WTC11 (cell line): ENCODE data around the gene COLEC12. TPM values are rescaled to one million over a fixed set of nuclear protein-coding genes. Genes with fewer than 3 reads are reported as not detected.

Experiments used
- ATAC-seq: fragments of 200-7000 bp; cut with Tn5 transposase; 2 replicates; pipeline ENCODE4 v1.10.0; 2021; ENCODE audit warnings: mild to moderate bottlenecking, moderate library complexity
- CTCF ChIA-PET: fragments of 300-600 bp; sonication (Branson Sonifier 250); formaldehyde crosslinking; loops from one replicate; lab custom pipeline; 2021; ENCODE audit warnings: antibody characterized with exemption; lab: Charles Lee
- POLR2A ChIA-PET: fragments of 350-600 bp; sonication (Branson Sonifier 250); formaldehyde crosslinking; loops from one replicate; lab custom pipeline; 2021; ENCODE audit warnings: antibody characterized with exemption; lab: Charles Lee
- DNase-seq: peaks from one replicate; pipeline ENCODE4 v3.0.0; 2021; ENCODE audit warnings: low spot score
- H3K27ac Mint-ChIP-seq: 2 replicates; pipeline ENCODE4 v1.8.0; 2021; ENCODE audit warnings: mixed read lengths
- H3K27me3 Mint-ChIP-seq: 2 replicates; pipeline ENCODE4 v1.8.0; 2021; ENCODE audit warnings: low read depth, mild to moderate bottlenecking, moderate library complexity, mixed read lengths
- H3K36me3 Mint-ChIP-seq: 2 replicates; pipeline ENCODE4 v1.8.0; 2021; ENCODE audit warnings: mixed read lengths
- H3K4me1 Mint-ChIP-seq: 2 replicates; pipeline ENCODE4 v1.8.0; 2022; ENCODE audit warnings: mixed read lengths
- H3K4me3 Mint-ChIP-seq: 2 replicates; pipeline ENCODE4 v1.8.0; 2021; ENCODE audit warnings: mild to moderate bottlenecking, moderate library complexity, mixed read lengths
- H3K9me3 Mint-ChIP-seq: 2 replicates; pipeline ENCODE4 v1.8.0; 2021; ENCODE audit warnings: mixed read lengths
- ATF1 ChIP-seq: sonication (generic); formaldehyde crosslinking; IDR thresholded peaks from 2 replicates; pipeline ENCODE4 v1.8.1; 2023; ENCODE audit warnings: mild to moderate bottlenecking, moderate library complexity, missing genetic modification reagents
- FOXK1 ChIP-seq: sonication (generic); formaldehyde crosslinking; IDR thresholded peaks from 2 replicates; pipeline ENCODE4 v1.8.0; 2022; ENCODE audit warnings: mild to moderate bottlenecking, moderate library complexity, missing genetic modification reagents
- GRHL2 ChIP-seq: fragments of 250-450 bp; sonication (Bioruptor Pico); IDR thresholded peaks from 2 replicates; pipeline ENCODE4 v1.8.0; 2022; ENCODE audit warnings: mild to moderate bottlenecking, moderate library complexity; ENCODE audit not compliant: insufficient replicate concordance, severe bottlenecking
- HMGA2 ChIP-seq: fragments of 250-450 bp; sonication (Bioruptor Pico); IDR thresholded peaks from 2 replicates; pipeline ENCODE4 v1.4.0; 2021; ENCODE audit warnings: mild to moderate bottlenecking, moderate library complexity
- IRF2 ChIP-seq: sonication (generic); formaldehyde crosslinking; IDR thresholded peaks from 2 replicates; pipeline ENCODE4 v1.8.0; 2022; ENCODE audit warnings: low read depth, missing genetic modification reagents, borderline replicate concordance
- JUN ChIP-seq: sonication (generic); formaldehyde crosslinking; IDR thresholded peaks from 2 replicates; pipeline ENCODE4 v1.8.0; 2023; ENCODE audit warnings: mild to moderate bottlenecking, missing genetic modification reagents
- MXD4 ChIP-seq: fragments of 250-450 bp; sonication (Bioruptor Pico); IDR thresholded peaks from 2 replicates; pipeline ENCODE4 v1.8.0; 2021; ENCODE audit warnings: mild to moderate bottlenecking, moderate library complexity, borderline replicate concordance
- NFATC4 ChIP-seq: fragments of 250-450 bp; sonication (Bioruptor Pico); IDR thresholded peaks from 2 replicates; pipeline ENCODE4 v1.9.0; 2021; ENCODE audit warnings: mild to moderate bottlenecking
- NFE2L1 ChIP-seq: sonication (generic); formaldehyde crosslinking; IDR thresholded peaks from 2 replicates; pipeline ENCODE4 v1.8.1; 2023; ENCODE audit warnings: missing genetic modification reagents
- NR2C2 ChIP-seq: sonication (generic); formaldehyde crosslinking; IDR thresholded peaks from 2 replicates; pipeline ENCODE4 v1.8.0; 2022; ENCODE audit warnings: mild to moderate bottlenecking, missing genetic modification reagents
- TCF7 ChIP-seq: sonication (generic); formaldehyde crosslinking; IDR thresholded peaks from 2 replicates; pipeline ENCODE4 v1.8.0; 2022; ENCODE audit warnings: mild to moderate bottlenecking, low read depth, missing genetic modification reagents, moderate library complexity
- ZBTB21 ChIP-seq: sonication (generic); formaldehyde crosslinking; IDR thresholded peaks from 2 replicates; pipeline ENCODE4 v1.8.1; 2023; ENCODE audit warnings: mild to moderate bottlenecking, missing genetic modification reagents, borderline replicate concordance
- total RNA-seq: library from RNA; stranded (reverse); gene quantifications from 3 replicates; pipeline ENCODE4 v1.2.3, GENCODE V29; 2021
- TF ChIP-seq, protein P1 (sequence below): sonication (generic); formaldehyde crosslinking; conservative IDR thresholded peaks from 2 replicates; pipeline ENCODE4 v1.8.1; 2022; ENCODE audit warnings: mild to moderate bottlenecking, missing genetic modification reagents
- TF ChIP-seq, protein P2 (sequence below): sonication (generic); formaldehyde crosslinking; IDR thresholded peaks from 2 replicates; pipeline ENCODE4 v1.8.0; 2023; ENCODE audit warnings: missing genetic modification reagents, mild to moderate bottlenecking, borderline replicate concordance
- TF ChIP-seq, protein P3 (sequence below): sonication (generic); formaldehyde crosslinking; IDR thresholded peaks from 2 replicates; pipeline ENCODE4 v1.8.1; 2022; ENCODE audit warnings: low read depth, mild to moderate bottlenecking, moderate library complexity, missing genetic modification reagents, borderline replicate concordance
- TF ChIP-seq, protein P4 (sequence below): sonication (generic); formaldehyde crosslinking; IDR thresholded peaks from 2 replicates; pipeline ENCODE4 v1.8.1; 2023; ENCODE audit warnings: mild to moderate bottlenecking, moderate library complexity, missing genetic modification reagents
- TF ChIP-seq, protein P5 (sequence below): sonication (generic); formaldehyde crosslinking; IDR thresholded peaks from 2 replicates; pipeline ENCODE4 v1.8.0; 2022; ENCODE audit warnings: mild to moderate bottlenecking, missing genetic modification reagents
- TF ChIP-seq, protein P6 (sequence below): sonication (generic); formaldehyde crosslinking; IDR thresholded peaks from 2 replicates; pipeline ENCODE4 v1.8.1; 2023; ENCODE audit warnings: mild to moderate bottlenecking, missing genetic modification reagents, moderate library complexity
- TF ChIP-seq, protein P7 (sequence below): sonication (generic); formaldehyde crosslinking; IDR thresholded peaks from 2 replicates; pipeline ENCODE4 v1.8.0; 2022; ENCODE audit warnings: mild to moderate bottlenecking, missing genetic modification reagents
- TF ChIP-seq, protein P8 (sequence below): fragments of 250-450 bp; sonication (Bioruptor Pico); IDR thresholded peaks from 2 replicates; pipeline ENCODE4 v1.9.0; 2021; ENCODE audit warnings: moderate library complexity, mild to moderate bottlenecking, inconsistent platforms, borderline replicate concordance

The COLEC12 gene
- total RNA-seq, 1 experiment from 2014 or later: 0.48 TPM

DNA sequence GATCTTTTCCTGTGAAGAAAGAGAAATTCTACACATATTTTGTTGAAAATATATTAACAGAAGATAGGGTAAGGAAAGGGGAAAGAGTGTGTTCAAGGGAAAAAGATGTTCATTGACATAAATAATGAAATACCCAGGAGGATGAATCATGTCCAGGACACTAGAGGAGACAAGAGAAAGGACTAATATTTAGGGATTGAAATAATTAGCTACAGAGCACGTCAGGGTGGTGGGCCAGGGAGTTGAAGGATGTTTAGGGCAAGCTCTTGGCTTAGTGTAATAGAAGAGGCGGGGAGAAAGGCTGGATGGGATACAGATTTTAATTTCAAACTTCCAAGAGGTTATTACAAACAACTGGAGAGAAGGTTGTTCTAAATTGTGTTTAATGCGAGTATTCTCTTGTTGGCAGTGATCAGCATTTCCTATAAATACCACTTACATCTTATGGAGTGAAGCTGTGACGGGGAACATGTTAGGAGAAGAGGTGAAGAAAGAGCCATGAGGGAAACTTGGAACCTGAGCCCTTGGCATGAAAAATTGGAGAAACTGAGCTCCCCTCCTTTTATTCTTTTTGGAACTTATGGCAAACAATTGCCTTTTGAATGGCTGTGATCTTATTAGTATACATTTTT, 43.1 kb upstream of the COLEC12 start:
- no peaks in the 10 kb centered on the region; the same call in none of the 2 replicates for H3K27me3 Mint-ChIP-seq
- no peak for TF ChIP-seq IRF2
- ATAC-seq (no peak), DNase-seq (no peak)
- ChIA-PET POLR2A (no interaction called here), CTCF (no interaction called here)
- H3K36me3 Mint-ChIP-seq: peaks cover 3% of the 10 kb centered on the region
- H3K9me3 Mint-ChIP-seq: peaks cover 9% of the 10 kb centered on the region
- no peak overlapping the region for H3K4me3 Mint-ChIP-seq
- H3K27ac Mint-ChIP-seq: no peak overlapping the region
- peaks cover 5% of the 10 kb centered on the region; the same call in 1 of the 2 replicates for H3K4me1 Mint-ChIP-seq

DNA sequence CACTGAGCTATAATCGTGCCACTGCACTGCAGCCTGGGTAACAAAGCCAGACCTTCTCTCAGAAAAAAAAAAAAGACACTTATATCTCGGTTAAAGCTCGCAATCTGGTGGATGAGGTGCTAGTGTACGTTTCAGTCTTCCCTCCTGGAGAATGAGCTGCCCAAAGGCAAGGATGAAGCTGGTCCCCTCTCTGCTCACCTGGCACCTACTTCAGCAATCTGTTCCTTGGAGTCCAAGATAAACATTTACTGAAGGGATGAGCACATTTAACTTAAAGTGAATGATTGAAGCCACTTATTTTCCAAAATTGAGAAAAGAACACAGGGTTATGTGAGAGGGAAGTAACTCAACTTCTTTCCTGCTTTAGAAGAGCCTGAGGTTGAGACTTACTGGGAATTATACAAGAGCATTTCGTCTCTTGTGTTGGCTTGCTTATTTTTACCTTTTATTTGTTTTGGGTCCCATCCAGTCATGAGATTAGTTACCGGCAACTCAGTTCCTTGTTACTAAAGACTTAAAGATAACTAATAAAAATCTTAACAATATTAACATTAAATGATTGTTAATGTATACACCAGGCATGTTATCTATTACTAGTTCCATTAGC, 33.6 kb upstream of the COLEC12 start:
- Mint-ChIP-seq H3K27ac (no peak overlapping the region), H3K4me3 (no peak overlapping the region)
- CTCF ChIA-PET: no interaction called here

DNA sequence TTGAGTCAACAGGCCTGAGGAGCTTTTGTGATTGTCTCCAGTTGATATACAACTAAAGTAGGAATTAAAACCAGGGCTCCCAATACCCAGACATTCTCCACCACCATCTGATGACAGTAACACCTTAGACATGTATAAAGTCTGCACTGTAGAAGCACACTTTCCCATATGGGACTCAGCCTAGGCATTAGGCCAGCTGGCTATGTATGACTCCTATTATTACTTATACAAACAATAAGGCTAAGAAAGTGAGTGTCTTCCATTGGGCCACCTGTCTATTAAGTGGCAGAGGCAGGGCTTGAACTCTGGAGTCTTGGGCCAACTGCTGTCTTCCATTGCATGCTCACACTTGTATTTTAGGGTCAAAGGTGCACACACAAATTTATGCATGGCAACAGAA, 32.1 kb upstream of the COLEC12 start:
- no peaks in the 10 kb centered on the region for H3K9me3 Mint-ChIP-seq
- 0 out of 2 replicates have a peak, but pooled peaks cover 2% of the 10 kb centered on the region for H3K36me3 Mint-ChIP-seq
- no peak overlapping the region for H3K27ac Mint-ChIP-seq
- H3K27me3 Mint-ChIP-seq: no peaks in the 10 kb centered on the region
- ATAC-seq: no peak
- H3K4me3 Mint-ChIP-seq: no peak overlapping the region
- DNase-seq: no peak
- ChIA-PET CTCF (no interaction called here), POLR2A (no interaction called here)
- H3K4me1 Mint-ChIP-seq: 0 out of 2 replicates have a peak, but pooled peaks cover 2% of the 10 kb centered on the region
- TF ChIP-seq, protein P1, sequence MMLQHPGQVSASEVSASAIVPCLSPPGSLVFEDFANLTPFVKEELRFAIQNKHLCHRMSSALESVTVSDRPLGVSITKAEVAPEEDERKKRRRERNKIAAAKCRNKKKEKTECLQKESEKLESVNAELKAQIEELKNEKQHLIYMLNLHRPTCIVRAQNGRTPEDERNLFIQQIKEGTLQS: no peak
- TF ChIP-seq GRHL2 (CRISPR knock-in tag) (no peak), ZBTB21 (CRISPR knock-in tag) (no peak), NFE2L1 (no peak), NR2C2 (CRISPR knock-in tag) (no peak), TCF7 (CRISPR knock-in tag) (no peak)
- TF ChIP-seq, protein P2, sequence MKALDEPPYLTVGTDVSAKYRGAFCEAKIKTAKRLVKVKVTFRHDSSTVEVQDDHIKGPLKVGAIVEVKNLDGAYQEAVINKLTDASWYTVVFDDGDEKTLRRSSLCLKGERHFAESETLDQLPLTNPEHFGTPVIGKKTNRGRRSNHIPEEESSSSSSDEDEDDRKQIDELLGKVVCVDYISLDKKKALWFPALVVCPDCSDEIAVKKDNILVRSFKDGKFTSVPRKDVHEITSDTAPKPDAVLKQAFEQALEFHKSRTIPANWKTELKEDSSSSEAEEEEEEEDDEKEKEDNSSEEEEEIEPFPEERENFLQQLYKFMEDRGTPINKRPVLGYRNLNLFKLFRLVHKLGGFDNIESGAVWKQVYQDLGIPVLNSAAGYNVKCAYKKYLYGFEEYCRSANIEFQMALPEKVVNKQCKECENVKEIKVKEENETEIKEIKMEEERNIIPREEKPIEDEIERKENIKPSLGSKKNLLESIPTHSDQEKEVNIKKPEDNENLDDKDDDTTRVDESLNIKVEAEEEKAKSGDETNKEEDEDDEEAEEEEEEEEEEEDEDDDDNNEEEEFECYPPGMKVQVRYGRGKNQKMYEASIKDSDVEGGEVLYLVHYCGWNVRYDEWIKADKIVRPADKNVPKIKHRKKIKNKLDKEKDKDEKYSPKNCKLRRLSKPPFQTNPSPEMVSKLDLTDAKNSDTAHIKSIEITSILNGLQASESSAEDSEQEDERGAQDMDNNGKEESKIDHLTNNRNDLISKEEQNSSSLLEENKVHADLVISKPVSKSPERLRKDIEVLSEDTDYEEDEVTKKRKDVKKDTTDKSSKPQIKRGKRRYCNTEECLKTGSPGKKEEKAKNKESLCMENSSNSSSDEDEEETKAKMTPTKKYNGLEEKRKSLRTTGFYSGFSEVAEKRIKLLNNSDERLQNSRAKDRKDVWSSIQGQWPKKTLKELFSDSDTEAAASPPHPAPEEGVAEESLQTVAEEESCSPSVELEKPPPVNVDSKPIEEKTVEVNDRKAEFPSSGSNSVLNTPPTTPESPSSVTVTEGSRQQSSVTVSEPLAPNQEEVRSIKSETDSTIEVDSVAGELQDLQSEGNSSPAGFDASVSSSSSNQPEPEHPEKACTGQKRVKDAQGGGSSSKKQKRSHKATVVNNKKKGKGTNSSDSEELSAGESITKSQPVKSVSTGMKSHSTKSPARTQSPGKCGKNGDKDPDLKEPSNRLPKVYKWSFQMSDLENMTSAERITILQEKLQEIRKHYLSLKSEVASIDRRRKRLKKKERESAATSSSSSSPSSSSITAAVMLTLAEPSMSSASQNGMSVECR (CRISPR knock-in tag): no peak
- TF ChIP-seq, protein P3, sequence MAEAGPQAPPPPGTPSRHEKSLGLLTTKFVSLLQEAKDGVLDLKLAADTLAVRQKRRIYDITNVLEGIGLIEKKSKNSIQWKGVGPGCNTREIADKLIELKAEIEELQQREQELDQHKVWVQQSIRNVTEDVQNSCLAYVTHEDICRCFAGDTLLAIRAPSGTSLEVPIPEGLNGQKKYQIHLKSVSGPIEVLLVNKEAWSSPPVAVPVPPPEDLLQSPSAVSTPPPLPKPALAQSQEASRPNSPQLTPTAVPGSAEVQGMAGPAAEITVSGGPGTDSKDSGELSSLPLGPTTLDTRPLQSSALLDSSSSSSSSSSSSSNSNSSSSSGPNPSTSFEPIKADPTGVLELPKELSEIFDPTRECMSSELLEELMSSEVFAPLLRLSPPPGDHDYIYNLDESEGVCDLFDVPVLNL (CRISPR knock-in tag): no peak
- TF ChIP-seq, protein P4, sequence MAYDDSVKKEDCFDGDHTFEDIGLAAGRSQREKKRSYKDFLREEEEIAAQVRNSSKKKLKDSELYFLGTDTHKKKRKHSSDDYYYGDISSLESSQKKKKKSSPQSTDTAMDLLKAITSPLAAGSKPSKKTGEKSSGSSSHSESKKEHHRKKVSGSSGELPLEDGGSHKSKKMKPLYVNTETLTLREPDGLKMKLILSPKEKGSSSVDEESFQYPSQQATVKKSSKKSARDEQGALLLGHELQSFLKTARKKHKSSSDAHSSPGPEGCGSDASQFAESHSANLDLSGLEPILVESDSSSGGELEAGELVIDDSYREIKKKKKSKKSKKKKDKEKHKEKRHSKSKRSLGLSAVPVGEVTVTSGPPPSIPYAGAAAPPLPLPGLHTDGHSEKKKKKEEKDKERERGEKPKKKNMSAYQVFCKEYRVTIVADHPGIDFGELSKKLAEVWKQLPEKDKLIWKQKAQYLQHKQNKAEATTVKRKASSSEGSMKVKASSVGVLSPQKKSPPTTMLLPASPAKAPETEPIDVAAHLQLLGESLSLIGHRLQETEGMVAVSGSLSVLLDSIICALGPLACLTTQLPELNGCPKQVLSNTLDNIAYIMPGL: no peak

More for the DNA sequence above, 33.6 kb upstream of the COLEC12 start:
- ATAC-seq (no peak), DNase-seq (no peak)
- H3K36me3 Mint-ChIP-seq: 0 out of 2 replicates have a peak, but pooled peaks cover 2% of the 10 kb centered on the region
- no peaks in the 10 kb centered on the region for H3K27me3 Mint-ChIP-seq
- TF ChIP-seq GRHL2 (CRISPR knock-in tag) (no peak), HMGA2 (no peak), NFATC4 (no peak), FOXK1 (CRISPR knock-in tag) (no peak), JUN (CRISPR knock-in tag) (no peak), ATF1 (CRISPR knock-in tag) (no peak), IRF2 (no peak), TCF7 (CRISPR knock-in tag) (no peak), MXD4 (CRISPR knock-in tag) (no peak)
- TF ChIP-seq, protein P5, sequence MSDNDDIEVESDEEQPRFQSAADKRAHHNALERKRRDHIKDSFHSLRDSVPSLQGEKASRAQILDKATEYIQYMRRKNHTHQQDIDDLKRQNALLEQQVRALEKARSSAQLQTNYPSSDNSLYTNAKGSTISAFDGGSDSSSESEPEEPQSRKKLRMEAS: no peak
- TF ChIP-seq, protein P6, sequence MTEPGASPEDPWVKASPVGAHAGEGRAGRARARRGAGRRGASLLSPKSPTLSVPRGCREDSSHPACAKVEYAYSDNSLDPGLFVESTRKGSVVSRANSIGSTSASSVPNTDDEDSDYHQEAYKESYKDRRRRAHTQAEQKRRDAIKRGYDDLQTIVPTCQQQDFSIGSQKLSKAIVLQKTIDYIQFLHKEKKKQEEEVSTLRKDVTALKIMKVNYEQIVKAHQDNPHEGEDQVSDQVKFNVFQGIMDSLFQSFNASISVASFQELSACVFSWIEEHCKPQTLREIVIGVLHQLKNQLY (CRISPR knock-in tag): no peak
- TF ChIP-seq, protein P7, sequence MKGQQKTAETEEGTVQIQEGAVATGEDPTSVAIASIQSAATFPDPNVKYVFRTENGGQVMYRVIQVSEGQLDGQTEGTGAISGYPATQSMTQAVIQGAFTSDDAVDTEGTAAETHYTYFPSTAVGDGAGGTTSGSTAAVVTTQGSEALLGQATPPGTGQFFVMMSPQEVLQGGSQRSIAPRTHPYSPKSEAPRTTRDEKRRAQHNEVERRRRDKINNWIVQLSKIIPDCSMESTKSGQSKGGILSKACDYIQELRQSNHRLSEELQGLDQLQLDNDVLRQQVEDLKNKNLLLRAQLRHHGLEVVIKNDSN (CRISPR knock-in tag): no peak
- TF ChIP-seq, protein P8, sequence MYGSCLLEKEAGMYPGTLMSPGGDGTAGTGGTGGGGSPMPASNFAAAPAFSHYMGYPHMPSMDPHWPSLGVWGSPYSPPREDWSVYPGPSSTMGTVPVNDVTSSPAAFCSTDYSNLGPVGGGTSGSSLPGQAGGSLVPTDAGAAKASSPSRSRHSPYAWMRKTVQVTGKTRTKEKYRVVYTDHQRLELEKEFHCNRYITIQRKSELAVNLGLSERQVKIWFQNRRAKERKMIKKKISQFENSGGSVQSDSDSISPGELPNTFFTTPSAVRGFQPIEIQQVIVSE: no peak
- POLR2A ChIA-PET: no interaction called here
- 0 out of 2 replicates have a peak, but pooled peaks cover 2% of the 10 kb centered on the region for H3K4me1 Mint-ChIP-seq
- H3K9me3 Mint-ChIP-seq: no peaks in the 10 kb centered on the region
